ENCODE measurements around the gene BEND3. TPM values are rescaled to one million over a fixed set of nuclear protein-coding genes. Genes with fewer than 3 reads are reported as not detected.
A peak's percentile ranks its signal among the peaks of the same experiment; 100 is the strongest.
"Not testable (repeated sequence)": the region's sequence is repeated elsewhere in the genome, so short reads cannot be mapped to it uniquely, and the experiment has no call there.

BEND3 gene
- total RNA-seq, 1 experiment from 2014 or later, result 70.2 TPM

DNA sequence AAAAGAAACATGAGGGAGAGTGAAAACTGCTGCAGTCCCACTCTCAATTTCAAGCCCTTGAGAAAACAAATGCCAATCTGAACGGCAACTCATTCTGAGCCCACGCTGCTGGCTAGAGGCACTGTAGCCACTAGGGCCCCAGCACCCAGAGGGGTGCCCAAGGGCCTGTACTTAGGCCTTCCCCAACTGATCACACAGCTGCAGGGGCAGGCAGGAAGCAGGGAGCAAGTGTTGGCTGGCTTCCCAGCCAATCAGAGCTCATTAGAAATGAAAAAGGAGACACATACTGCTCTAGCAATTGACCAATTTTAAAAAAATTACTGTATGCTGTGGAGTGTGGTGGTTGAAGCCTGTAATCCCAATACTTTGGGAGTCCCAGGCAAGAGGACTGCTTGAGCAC, 3.7 kb upstream of the BEND3 start:
- no peak overlapping the region for H4K5ac ChIP-seq (ENCODE audit: insufficient read length, low read depth, low read length)
- H2AK5ac ChIP-seq (ENCODE audit: insufficient read length, low read length), result no peak overlapping the region
- peaks cover 7% of the 10 kb centered on the region for H3K23me2 ChIP-seq (ENCODE audit: insufficient read length, low read depth, low read length, poor library complexity, severe bottlenecking)
- no peaks in the 10 kb centered on the region for H3K9me3 ChIP-seq (ENCODE audit: control insufficient read depth, low read depth, low read length)
- H3K4me1 Mint-ChIP-seq, result peaks cover 36 to 42% of the 10 kb centered on the region in 2 experiments
- H3K27ac Mint-ChIP-seq, result peak overlapping the region; percentile 92 to 98 (median 94)
- no peak overlapping the region for H3K4me3 Mint-ChIP-seq
- H3T11ph ChIP-seq (ENCODE audit: low read length), result no peak overlapping the region
- no peak overlapping the region for H2BK12ac ChIP-seq (ENCODE audit: insufficient read length, low read depth, low read length)
- no CpG with 5 or more reads among the region's 2 CpGs for WGBS (ENCODE audit: extremely low coverage, insufficient read length, low lambda C conversion rate)
- no peak overlapping the region for H3K9ac ChIP-seq (ENCODE audit: extremely low read depth, insufficient read length, low read length)
- no peak overlapping the region for H2AFZ ChIP-seq (ENCODE audit: low read length)
- no peak for DNase-seq
- no peak overlapping the region for H2BK120ac ChIP-seq (ENCODE audit: low read depth, low read length, poor library complexity, severe bottlenecking)
- no peaks in the 10 kb centered on the region for H3K79me2 ChIP-seq (ENCODE audit: insufficient read depth, low read length)
- H3K79me1 ChIP-seq (ENCODE audit: insufficient read depth, low read depth, low read length, poor library complexity, severe bottlenecking), result no peaks in the 10 kb centered on the region
- no peak overlapping the region for H4K8ac ChIP-seq (replicated peaks; ENCODE audit: insufficient read length, low read depth, low read length)
- H3K4me2 ChIP-seq (ENCODE audit: insufficient read depth, insufficient read length, low read length), result no peak overlapping the region
- H3K27ac ChIP-seq (ENCODE audit: insufficient read length, low read depth, low read length), result no peak overlapping the region
- H2BK15ac ChIP-seq (ENCODE audit: low read depth, low read length), result no peak overlapping the region
- no peak overlapping the region for H2BK20ac ChIP-seq (ENCODE audit: low read depth, low read length, poor library complexity, severe bottlenecking)
- no peaks in the 10 kb centered on the region for H3K9me3 Mint-ChIP-seq
- no peak overlapping the region for H3K4ac ChIP-seq (ENCODE audit: low read depth, low read length)
- no peak overlapping the region for H3K18ac ChIP-seq (ENCODE audit: insufficient read length, low read depth, low read length)
- H3K23ac ChIP-seq (ENCODE audit: insufficient read length, low read depth, low read length), result no peak overlapping the region
- no peaks in the 10 kb centered on the region for H3K27me3 Mint-ChIP-seq (ENCODE audit: low read depth)
- no peaks in the 10 kb centered on the region for H4K20me1 ChIP-seq (ENCODE audit: control insufficient read depth, insufficient read depth, insufficient read length)
- no peak overlapping the region for H3K14ac ChIP-seq (ENCODE audit: insufficient read depth, low read length)
- no peaks in the 10 kb centered on the region for H3K27me3 ChIP-seq (ENCODE audit: insufficient read depth, low read length)
- peaks cover 3% of the 10 kb centered on the region; the same call in 1 of the 2 replicates for H3K4me1 ChIP-seq (ENCODE audit: insufficient read depth, low read length)
- no peak overlapping the region for H3K56ac ChIP-seq (ENCODE audit: insufficient read length, low read depth, low read length)
- H3K36me3 Mint-ChIP-seq (ENCODE audit: insufficient read depth in 1 of 3, low read depth in 3 of 3), result no peaks in the 10 kb centered on the region; a peak in 1 of 7 replicates
- TF ChIP-seq, protein P1, sequence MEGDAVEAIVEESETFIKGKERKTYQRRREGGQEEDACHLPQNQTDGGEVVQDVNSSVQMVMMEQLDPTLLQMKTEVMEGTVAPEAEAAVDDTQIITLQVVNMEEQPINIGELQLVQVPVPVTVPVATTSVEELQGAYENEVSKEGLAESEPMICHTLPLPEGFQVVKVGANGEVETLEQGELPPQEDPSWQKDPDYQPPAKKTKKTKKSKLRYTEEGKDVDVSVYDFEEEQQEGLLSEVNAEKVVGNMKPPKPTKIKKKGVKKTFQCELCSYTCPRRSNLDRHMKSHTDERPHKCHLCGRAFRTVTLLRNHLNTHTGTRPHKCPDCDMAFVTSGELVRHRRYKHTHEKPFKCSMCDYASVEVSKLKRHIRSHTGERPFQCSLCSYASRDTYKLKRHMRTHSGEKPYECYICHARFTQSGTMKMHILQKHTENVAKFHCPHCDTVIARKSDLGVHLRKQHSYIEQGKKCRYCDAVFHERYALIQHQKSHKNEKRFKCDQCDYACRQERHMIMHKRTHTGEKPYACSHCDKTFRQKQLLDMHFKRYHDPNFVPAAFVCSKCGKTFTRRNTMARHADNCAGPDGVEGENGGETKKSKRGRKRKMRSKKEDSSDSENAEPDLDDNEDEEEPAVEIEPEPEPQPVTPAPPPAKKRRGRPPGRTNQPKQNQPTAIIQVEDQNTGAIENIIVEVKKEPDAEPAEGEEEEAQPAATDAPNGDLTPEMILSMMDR (conservative IDR thresholded peaks at IDR 0.05), result no peak
- no peak overlapping the region for H2BK5ac ChIP-seq (ENCODE audit: insufficient read length, low read length)
- H4K91ac ChIP-seq (ENCODE audit: insufficient read length, low read depth, low read length), result no peak overlapping the region

DNA sequence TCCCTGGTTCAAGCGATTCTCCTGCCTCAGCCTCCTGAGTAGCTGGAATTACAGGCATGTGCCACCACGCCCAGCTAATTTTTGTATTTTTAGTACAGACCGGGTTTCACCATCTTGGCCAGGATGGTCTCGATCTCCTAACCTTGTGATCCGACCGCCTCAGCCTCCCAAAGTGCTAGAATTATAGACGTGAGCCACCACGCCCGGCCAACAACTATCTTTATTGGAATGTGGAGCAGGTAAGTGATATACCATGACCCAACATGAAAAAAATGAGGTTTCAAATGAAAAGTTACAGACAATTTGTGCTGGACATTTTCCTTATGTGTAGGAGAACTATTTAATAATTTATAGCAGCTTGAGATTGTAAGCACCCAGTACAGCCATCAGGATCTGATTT, 3.2 kb upstream of the BEND3 start:
- not testable (repeated sequence) for H3K79me1 ChIP-seq (ENCODE audit: insufficient read depth, low read depth, low read length, poor library complexity, severe bottlenecking); H3K9me3 ChIP-seq (ENCODE audit: control insufficient read depth, low read depth, low read length); H2BK120ac ChIP-seq (ENCODE audit: low read depth, low read length, poor library complexity, severe bottlenecking); H3K79me2 ChIP-seq (ENCODE audit: insufficient read depth, low read length); H3K36me3 Mint-ChIP-seq (ENCODE audit: insufficient read depth in 1 of 3, low read depth in 3 of 3); H3K27ac ChIP-seq (ENCODE audit: insufficient read length, low read depth, low read length); H3K23me2 ChIP-seq (ENCODE audit: insufficient read length, low read depth, low read length, poor library complexity, severe bottlenecking); H3K4me1 ChIP-seq (ENCODE audit: insufficient read depth, low read length); H4K91ac ChIP-seq (ENCODE audit: insufficient read length, low read depth, low read length); H2BK12ac ChIP-seq (ENCODE audit: insufficient read length, low read depth, low read length); DNase-seq; H3K9ac ChIP-seq (ENCODE audit: extremely low read depth, insufficient read length, low read length); H3K14ac ChIP-seq (ENCODE audit: insufficient read depth, low read length); H4K5ac ChIP-seq (ENCODE audit: insufficient read length, low read depth, low read length); H3K9me3 Mint-ChIP-seq; H3K23ac ChIP-seq (ENCODE audit: insufficient read length, low read depth, low read length); H4K20me1 ChIP-seq (ENCODE audit: control insufficient read depth, insufficient read depth, insufficient read length); H3K27me3 Mint-ChIP-seq (ENCODE audit: low read depth); H3K27me3 ChIP-seq (ENCODE audit: insufficient read depth, low read length); H3K4me2 ChIP-seq (ENCODE audit: insufficient read depth, insufficient read length, low read length); H2BK15ac ChIP-seq (ENCODE audit: low read depth, low read length); H2BK20ac ChIP-seq (ENCODE audit: low read depth, low read length, poor library complexity, severe bottlenecking); H3K56ac ChIP-seq (ENCODE audit: insufficient read length, low read depth, low read length); H3K4me3 Mint-ChIP-seq; H4K8ac ChIP-seq (replicated peaks; ENCODE audit: insufficient read length, low read depth, low read length); H3T11ph ChIP-seq (ENCODE audit: low read length); H2AK5ac ChIP-seq (ENCODE audit: insufficient read length, low read length); H3K4ac ChIP-seq (ENCODE audit: low read depth, low read length); H3K18ac ChIP-seq (ENCODE audit: insufficient read length, low read depth, low read length); H2BK5ac ChIP-seq (ENCODE audit: insufficient read length, low read length); H2AFZ ChIP-seq (ENCODE audit: low read length)
- peaks cover 39 to 45% of the 10 kb centered on the region in 2 experiments for H3K4me1 Mint-ChIP-seq
- peak overlapping the region; percentile 92 to 98 (median 94) for H3K27ac Mint-ChIP-seq
- WGBS (ENCODE audit: extremely low coverage, insufficient read length, low lambda C conversion rate), result no CpG with 5 or more reads among the region's 9 CpGs

Data from H9 (cell line).